ENCODE measurements around the gene DLL1. TPM values are rescaled to one million over a fixed set of nuclear protein-coding genes. Genes with fewer than 3 reads are reported as not detected.

DLL1 gene
- total and polyA plus RNA-seq, 2 donors from 2014 or later = 4.5 to 11.9 TPM

DNA sequence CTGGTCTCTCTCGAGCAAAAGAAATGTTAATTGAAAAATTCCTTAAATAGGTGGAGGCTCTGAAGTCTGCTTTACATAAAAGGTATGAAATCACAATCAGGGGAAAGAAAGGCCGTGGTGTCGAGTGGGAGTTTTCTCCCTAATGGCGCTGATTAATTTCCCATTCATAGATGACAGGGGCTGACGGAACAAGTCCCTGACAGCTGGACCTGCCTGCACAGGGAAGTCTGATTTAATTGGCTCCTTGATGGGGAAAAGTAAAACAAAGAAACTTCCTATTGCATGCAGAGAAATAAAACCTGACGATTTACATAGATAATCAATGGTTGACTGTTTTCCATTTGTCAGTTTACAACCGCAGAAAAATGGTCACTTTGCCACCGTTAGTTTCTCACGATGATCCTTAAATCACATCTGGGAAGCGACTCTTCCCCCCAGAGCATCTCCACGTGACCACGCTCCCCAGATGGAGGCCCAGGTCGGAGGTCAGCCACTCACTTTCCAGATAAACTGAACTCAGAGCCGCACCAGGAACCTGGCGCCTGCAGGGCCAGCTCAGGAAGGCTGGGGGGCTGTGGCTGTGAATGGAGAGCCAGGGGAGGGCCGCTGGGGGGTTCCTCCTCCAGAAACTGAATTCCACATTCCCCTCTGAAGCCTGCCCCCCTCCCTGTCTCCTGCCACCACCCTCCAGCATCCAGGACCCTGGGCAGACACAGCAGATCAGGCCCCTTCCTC lies 55.3 kb downstream of the DLL1 start:
- DNase-seq (peak in 2 of 5 donors; percentile 33 to 61), FAIRE-seq (no peak)
- TF ChIP-seq, protein P1, sequence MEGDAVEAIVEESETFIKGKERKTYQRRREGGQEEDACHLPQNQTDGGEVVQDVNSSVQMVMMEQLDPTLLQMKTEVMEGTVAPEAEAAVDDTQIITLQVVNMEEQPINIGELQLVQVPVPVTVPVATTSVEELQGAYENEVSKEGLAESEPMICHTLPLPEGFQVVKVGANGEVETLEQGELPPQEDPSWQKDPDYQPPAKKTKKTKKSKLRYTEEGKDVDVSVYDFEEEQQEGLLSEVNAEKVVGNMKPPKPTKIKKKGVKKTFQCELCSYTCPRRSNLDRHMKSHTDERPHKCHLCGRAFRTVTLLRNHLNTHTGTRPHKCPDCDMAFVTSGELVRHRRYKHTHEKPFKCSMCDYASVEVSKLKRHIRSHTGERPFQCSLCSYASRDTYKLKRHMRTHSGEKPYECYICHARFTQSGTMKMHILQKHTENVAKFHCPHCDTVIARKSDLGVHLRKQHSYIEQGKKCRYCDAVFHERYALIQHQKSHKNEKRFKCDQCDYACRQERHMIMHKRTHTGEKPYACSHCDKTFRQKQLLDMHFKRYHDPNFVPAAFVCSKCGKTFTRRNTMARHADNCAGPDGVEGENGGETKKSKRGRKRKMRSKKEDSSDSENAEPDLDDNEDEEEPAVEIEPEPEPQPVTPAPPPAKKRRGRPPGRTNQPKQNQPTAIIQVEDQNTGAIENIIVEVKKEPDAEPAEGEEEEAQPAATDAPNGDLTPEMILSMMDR (IDR thresholded peaks at IDR 0.05; ENCODE audit: borderline replicate concordance, extremely low read depth, insufficient read depth) = no peak
- no peaks in the 10 kb centered on the region for H3K36me3 ChIP-seq (ENCODE audit: control insufficient read depth in 2 of 3, insufficient read depth in 3 of 3, low read length in 3 of 3)
- intact Hi-C loops (cut with DNase I) = no loop called here
- no peaks in the 10 kb centered on the region for H3K4me1 ChIP-seq (ENCODE audit: control insufficient read depth in 2 of 3, insufficient read depth in 2 of 3, low read depth in 1 of 3, low read length in 3 of 3)
- H3K27ac ChIP-seq (ENCODE audit: low read depth in 2 of 2, low read length in 2 of 2) = no peak overlapping the region
- H3K27me3 ChIP-seq (ENCODE audit: control insufficient read depth, insufficient read depth, low read length) = no peaks in the 10 kb centered on the region
- no peaks in the 10 kb centered on the region for H3K9me3 ChIP-seq (ENCODE audit: control insufficient read depth in 2 of 3, insufficient read depth in 1 of 3, low read length in 3 of 3)
- no peak overlapping the region for H3K4me3 ChIP-seq (ENCODE audit: low read length in 3 of 3)
- H3K9ac ChIP-seq (ENCODE audit: low read length in 3 of 3) = no peak overlapping the region

DNA sequence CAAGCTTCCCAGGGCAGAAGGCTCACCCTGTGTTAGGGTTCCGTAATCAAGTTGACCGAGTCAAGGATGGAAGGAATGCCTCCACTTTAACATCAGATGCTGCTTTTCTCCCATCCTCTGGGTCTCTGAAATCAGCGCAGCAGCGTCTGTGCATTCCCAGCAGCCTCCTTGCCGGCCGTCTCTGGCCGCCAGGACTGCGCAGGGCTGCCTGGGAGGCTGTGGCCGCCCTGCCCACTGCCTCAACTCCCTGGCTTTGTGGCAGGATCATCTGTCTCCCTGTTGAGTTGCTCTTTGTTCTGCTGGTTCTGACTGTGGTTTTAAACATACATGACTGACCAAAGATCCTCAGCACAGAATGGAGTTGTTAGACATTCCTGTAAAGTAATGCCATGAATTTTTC lies 56.5 kb downstream of the DLL1 start:
- Histone ChIP-seq H3K9ac (ENCODE audit: low read length in 3 of 3) (no peak overlapping the region), H3K4me1 (ENCODE audit: control insufficient read depth in 2 of 3, insufficient read depth in 2 of 3, low read depth in 1 of 3, low read length in 3 of 3) (no peaks in the 10 kb centered on the region), H3K9me3 (ENCODE audit: control insufficient read depth in 2 of 3, insufficient read depth in 1 of 3, low read length in 3 of 3) (no peaks in the 10 kb centered on the region), H3K4me3 (ENCODE audit: low read length in 3 of 3) (no peak overlapping the region), H3K36me3 (ENCODE audit: control insufficient read depth in 2 of 3, insufficient read depth in 3 of 3, low read length in 3 of 3) (no peaks in the 10 kb centered on the region), H3K27ac (ENCODE audit: low read depth in 2 of 2, low read length in 2 of 2) (no peak overlapping the region), H3K27me3 (ENCODE audit: control insufficient read depth, insufficient read depth, low read length) (no peaks in the 10 kb centered on the region)
- intact Hi-C loops (cut with DNase I) = no loop called here
- FAIRE-seq = no peak
- TF ChIP-seq, protein P1 (IDR thresholded peaks at IDR 0.05; ENCODE audit: borderline replicate concordance, extremely low read depth, insufficient read depth) = no peak
- peak in 1 of 5 donors; percentile 22 for DNase-seq

DNA sequence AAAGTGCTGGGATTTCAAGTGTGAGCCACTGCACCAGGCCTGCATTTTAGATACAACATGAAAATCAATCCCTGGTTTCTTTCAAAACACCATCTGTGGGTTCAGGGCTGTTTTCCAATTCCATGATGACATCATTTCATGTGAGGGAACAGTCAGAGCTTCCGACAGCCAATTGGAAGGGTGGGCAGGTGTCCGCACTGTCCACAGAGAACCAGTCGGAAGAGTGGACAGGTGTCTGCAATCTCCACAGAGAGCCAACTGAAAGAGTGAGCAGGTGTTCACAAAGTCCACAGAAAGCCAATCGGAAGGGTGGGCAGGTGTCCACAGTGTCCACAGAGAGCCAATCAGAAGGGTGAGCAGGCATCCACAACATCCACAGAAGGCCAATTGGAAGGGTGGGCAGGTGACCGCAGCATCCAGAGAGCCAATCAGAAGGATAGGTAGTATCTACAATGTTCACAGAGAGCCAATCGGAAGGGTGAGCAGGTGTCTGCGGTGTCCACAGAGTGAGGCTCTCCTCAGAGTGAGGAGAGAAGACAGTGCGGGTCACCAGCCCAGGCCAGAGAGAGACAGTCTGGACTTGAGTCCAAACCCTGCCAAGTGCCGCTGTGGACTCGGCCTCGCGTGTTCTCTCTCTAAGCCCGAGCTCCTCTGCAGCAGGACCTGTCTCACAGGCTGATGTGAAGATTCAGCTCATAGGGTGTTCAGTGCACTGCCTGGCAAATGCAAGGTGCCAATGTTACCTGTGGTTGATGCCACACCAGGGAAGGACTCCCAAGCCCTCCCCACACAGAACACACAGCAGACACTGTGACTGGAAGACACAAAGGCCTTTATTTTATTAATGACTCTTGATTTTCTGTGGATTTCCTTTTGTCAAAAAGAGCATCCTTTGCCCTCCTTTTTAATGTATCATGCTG lies 57.3 kb downstream of the DLL1 start:
- Histone ChIP-seq H3K9me3 (ENCODE audit: control insufficient read depth in 2 of 3, insufficient read depth in 1 of 3, low read length in 3 of 3) (no peaks in the 10 kb centered on the region), H3K27ac (ENCODE audit: low read depth in 2 of 2, low read length in 2 of 2) (no peak overlapping the region), H3K4me3 (ENCODE audit: low read length in 3 of 3) (no peak overlapping the region), H3K4me1 (ENCODE audit: control insufficient read depth in 2 of 3, insufficient read depth in 2 of 3, low read depth in 1 of 3, low read length in 3 of 3) (no peaks in the 10 kb centered on the region), H3K9ac (ENCODE audit: low read length in 3 of 3) (no peak overlapping the region), H3K27me3 (ENCODE audit: control insufficient read depth, insufficient read depth, low read length) (no peaks in the 10 kb centered on the region), H3K36me3 (ENCODE audit: control insufficient read depth in 2 of 3, insufficient read depth in 3 of 3, low read length in 3 of 3) (no peaks in the 10 kb centered on the region)
- intact Hi-C loops (cut with DNase I) = no loop called here
- TF ChIP-seq, protein P1 (IDR thresholded peaks at IDR 0.05; ENCODE audit: borderline replicate concordance, extremely low read depth, insufficient read depth) = no peak
- peak in 1 of 5 donors; percentile 48 for DNase-seq
- FAIRE-seq = no peak

Small RNA genes within 50 kb of the gene (microRNA-seq; reads per million reads assigned to microRNA genes)
- gene MIR4644 = not detected

Other genes with a start within 250 kb of the DLL1 start
- gene FAM120B, start 15.7 kb upstream of the DLL1 start, total RNA-seq = 34.8 TPM
- gene FAM120B, start 15.7 kb upstream of the DLL1 start, polyA plus RNA-seq (ENCODE audit: insufficient read depth, low read depth, low replicate concordance) = 16.5 TPM